Thyroid gland (tissue), 4 donors: Measurements from ENCODE around the gene SHQ1. TPM values are rescaled to one million over a fixed set of nuclear protein-coding genes. Genes with fewer than 3 reads are reported as not detected.

Experiments used
- DNase-seq, 2 donors: peaks; one replicate each; pipeline ENCODE4 v3.0.0-alpha.2; 2019
- H3K27ac ChIP-seq, 3 donors: fragments of 200-600 bp; sonication (generic); 1 replicate in 2 of 3; 2 replicates in 1 of 3; pipeline ENCODE4 v1.5.1; 2016 to 2019; ENCODE audit warnings: mild to moderate bottlenecking in 1 of 3, moderate library complexity in 1 of 3
- H3K27me3 ChIP-seq: fragments of 200-600 bp; sonication (generic); one replicate; pipeline ENCODE4 v1.5.1; 2019
- H3K36me3 ChIP-seq, 2 donors: fragments of 200-600 bp; sonication (generic); one replicate each; pipeline ENCODE4 v1.5.1; 2016 to 2019
- H3K4me1 ChIP-seq, 2 donors: fragments of 200-600 bp; sonication (generic); one replicate each; pipeline ENCODE4 v1.5.1; 2017 to 2019
- H3K4me3 ChIP-seq, 3 donors: fragments of 200-600 bp; sonication (generic); replicated peaks in 1 of 3; 1 replicate in 2 of 3; 2 replicates in 1 of 3; pipeline ENCODE4 v1.5.1; 2016; ENCODE audit warnings: mild to moderate bottlenecking in 1 of 3
- H3K9me3 ChIP-seq: fragments of 200-600 bp; sonication (generic); one replicate; pipeline ENCODE4 v1.5.1; 2017
- POLR2A ChIP-seq, 2 donors: fragments of 450-650 bp; IDR thresholded peaks; one replicate each; pipeline ENCODE4 v1.6.1; 2017; ENCODE audit warnings: antibody characterized with exemption in 2 of 2, mild to moderate bottlenecking in 2 of 2, moderate library complexity in 1 of 2
- WGBS, 2 donors: methylation state at CpG; one replicate each; pipeline ENCODE4 v1.1.5; 2017; 5-methylcytosine and 5-hydroxymethylcytosine counted together
- intact Hi-C: fragments of 100-400 bp; cut with DNase I; formaldehyde crosslinking; loops from one replicate; pipeline ENCODE4 v1.15.1; 2023
- total RNA-seq, 4 donors: library from RNA; depleted of rRNA; stranded (reverse); fragments of >200 nt; gene quantifications; one replicate each; pipeline ENCODE4 v1.2.3, GENCODE V29; 2016
- TF ChIP-seq, protein P1 (sequence below), 6 experiments: fragments of 200-600 bp in 3 of 6; fragments of 450-650 bp in 3 of 6; sonication (generic) in 3 of 6; IDR thresholded peaks; one replicate each; pipeline ENCODE4 v1.5.1; 2016 to 2019; ENCODE audit warnings: antibody characterized with exemption in 6 of 6, mild to moderate bottlenecking in 2 of 6, inconsistent platforms in 1 of 6, moderate library complexity in 1 of 6

The SHQ1 gene
- 10 to 100 TPM; 17.7 to 33.7 (median 26.3) TPM for total RNA-seq

DNA sequence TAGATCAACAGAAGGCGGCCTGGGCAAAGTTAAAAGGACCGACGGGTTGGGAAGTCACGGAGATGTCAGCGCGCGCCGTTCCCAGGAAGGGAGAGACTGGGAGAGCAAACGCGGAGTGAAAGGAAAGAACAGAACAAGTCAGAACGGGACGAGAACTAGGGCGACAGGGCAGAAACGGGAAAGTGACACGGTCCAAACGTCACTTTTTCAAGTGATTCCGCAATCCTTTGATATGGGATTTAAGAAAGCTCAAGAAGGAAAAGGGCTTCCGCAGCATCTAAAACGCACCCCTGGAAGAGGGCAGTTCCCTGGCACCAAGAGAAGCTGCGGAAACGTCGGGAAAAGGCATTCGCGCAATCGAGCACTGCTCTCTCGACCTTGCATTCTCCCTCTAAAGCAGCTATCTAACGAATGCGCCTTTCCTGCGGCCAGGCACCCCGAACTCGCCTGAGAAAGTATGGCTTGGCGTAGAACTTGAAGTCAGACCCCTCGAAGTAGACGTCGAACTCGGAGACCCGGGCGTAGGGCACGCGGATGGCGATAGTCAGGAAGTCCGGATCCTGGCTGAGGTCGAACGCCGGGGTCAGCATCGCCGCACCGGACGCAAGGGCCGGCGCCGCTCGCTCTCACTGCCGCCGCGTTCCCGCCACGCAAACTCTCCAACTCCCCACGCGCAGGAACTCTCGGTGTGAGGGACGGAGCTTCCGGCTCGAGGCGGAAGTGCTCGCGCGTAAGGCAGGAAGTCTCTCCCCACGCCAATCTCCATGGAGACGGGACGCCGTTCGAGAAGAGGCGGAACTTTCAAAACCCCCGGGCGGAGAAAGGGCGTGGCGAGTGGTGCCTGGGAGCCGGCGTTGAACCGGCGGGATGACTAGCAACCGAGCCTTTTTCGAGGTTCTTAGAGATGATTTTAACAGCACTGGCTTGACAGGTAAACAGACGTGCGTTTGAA is at the start of gene SHQ1:
Gene SHQ1 (minus strand): TSS at position 695 of the 952 bp plus-strand sequence. CDS start 105 bp downstream, at position 590.
- H3K36me3 ChIP-seq = no peaks in the 10 kb centered on the region
- TF ChIP-seq POLR2A (IDR thresholded peaks at IDR 0.05) = peak in 1 of 2 donors; percentile 73
- TF ChIP-seq, protein P1, sequence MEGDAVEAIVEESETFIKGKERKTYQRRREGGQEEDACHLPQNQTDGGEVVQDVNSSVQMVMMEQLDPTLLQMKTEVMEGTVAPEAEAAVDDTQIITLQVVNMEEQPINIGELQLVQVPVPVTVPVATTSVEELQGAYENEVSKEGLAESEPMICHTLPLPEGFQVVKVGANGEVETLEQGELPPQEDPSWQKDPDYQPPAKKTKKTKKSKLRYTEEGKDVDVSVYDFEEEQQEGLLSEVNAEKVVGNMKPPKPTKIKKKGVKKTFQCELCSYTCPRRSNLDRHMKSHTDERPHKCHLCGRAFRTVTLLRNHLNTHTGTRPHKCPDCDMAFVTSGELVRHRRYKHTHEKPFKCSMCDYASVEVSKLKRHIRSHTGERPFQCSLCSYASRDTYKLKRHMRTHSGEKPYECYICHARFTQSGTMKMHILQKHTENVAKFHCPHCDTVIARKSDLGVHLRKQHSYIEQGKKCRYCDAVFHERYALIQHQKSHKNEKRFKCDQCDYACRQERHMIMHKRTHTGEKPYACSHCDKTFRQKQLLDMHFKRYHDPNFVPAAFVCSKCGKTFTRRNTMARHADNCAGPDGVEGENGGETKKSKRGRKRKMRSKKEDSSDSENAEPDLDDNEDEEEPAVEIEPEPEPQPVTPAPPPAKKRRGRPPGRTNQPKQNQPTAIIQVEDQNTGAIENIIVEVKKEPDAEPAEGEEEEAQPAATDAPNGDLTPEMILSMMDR (IDR thresholded peaks at IDR 0.05) = no peak
- intact Hi-C loops = no loop called here
- WGBS, 2 donors = 0 to 1% methylated on average over 60 to 67 of the region's 86 CpGs
- peak within 1 kb of the TSS; percentile 13 to 82 (median 79) for H3K4me3 ChIP-seq
- peaks cover 13 to 20% of the 10 kb centered on the region in 2 donors for H3K4me1 ChIP-seq
- no peaks in the 10 kb centered on the region for H3K9me3 ChIP-seq
- DNase-seq = peak; percentile 96 to 97
- no peaks in the 10 kb centered on the region for H3K27me3 ChIP-seq
- H3K27ac ChIP-seq = peak within 1 kb of the TSS in 2 of 3 donors; percentile 52 to 74

DNA sequence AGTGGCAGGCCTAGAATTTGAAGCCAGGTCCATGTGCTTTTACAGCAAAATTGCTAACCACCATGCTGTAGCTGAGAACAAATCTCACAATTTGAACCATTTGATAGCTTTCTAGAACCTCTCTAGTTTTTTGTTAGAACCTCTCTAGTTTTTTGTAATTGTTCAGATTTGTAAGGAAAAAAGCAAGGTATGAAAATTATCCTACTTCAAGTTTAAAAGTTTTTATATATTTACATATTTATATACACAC is 49.4 kb upstream of the SHQ1 start:
- Histone ChIP-seq H3K27me3 (no peaks in the 10 kb centered on the region), H3K27ac (no peak overlapping the region), H3K9me3 (no peaks in the 10 kb centered on the region), H3K4me1 (no peaks in the 10 kb centered on the region), H3K36me3 (no peaks in the 10 kb centered on the region), H3K4me3 (no peak overlapping the region)
- no peak for TF ChIP-seq POLR2A (IDR thresholded peaks at IDR 0.05)
- TF ChIP-seq, protein P1 (IDR thresholded peaks at IDR 0.05) = no peak
- DNase-seq = no peak
- intact Hi-C loops = no loop called here

DNA sequence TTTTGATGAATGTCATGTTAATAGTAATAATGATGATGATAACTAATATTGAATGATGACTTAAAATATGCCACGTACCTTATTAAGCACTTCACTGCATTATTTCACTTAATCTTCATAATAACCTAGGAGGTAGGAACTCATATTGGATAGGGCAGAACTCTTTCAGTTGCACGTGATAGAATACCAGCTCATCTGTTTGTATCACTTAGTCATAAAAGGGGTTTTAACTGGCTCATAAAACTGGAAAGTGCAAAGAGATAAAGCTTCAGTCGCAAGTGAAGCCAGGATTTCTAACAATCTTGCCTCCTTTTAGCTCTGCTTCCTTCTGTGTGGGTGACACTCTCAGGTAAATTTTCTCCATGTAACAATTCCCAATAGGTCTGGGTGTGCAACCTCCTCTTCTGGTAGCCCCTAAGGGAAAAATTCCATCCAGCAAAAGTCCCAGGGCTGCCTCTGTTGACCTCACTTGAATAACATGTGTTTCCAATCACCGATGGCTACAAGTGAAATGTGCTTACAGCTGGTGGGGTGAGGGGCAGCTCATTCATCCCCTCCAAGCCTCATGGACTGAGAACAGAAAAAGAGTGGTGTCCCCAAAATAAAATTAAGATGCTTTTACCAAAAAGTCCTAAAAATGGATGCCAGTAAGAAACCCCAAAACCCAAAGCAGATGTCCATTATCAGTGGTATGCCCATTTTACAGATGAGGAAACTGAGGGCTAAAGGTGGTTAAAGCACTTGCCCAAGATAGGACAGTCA is 48.9 kb upstream of the SHQ1 start:
- DNase-seq = no peak
- Histone ChIP-seq H3K9me3 (no peaks in the 10 kb centered on the region), H3K4me1 (peaks cover 0 to 5% of the 10 kb centered on the region in 2 donors), H3K4me3 (no peak overlapping the region), H3K27me3 (no peaks in the 10 kb centered on the region), H3K36me3 (no peaks in the 10 kb centered on the region), H3K27ac (no peak overlapping the region)
- WGBS, 2 donors = 81 to 91% methylated on average over 4 of the region's 4 CpGs
- intact Hi-C loops = no loop called here
- TF ChIP-seq, protein P1 (IDR thresholded peaks at IDR 0.05) = no peak
- TF ChIP-seq POLR2A (IDR thresholded peaks at IDR 0.05) = no peak

DNA sequence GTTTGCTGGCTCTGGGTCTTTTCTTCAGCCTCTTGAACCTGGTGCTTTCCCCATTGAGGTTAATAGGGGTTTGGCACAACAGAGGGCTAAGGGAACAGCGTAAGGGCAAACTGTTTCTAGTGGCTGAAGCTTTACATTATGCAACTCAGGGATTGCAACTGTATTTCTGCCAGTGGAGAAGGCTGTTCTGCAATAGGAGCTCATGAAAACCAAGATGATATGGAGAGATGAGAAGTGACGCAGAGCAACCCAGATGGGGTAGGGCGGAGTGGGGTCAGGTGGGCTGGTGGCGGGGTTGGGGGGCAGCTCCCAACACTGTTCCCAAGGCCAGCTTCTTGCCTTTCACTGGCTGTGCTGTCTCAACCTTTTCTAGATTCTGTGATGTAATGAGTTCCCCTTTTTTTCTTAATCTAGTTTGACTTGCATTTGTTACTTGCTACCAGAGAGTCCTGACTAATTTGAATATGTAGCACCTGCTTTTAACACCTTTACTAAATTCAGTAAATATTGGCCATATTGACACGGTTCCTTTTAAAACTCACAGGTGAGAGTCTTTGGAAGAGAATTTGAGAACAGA is 46.8 kb upstream of the SHQ1 start:
- no peaks in the 10 kb centered on the region for H3K27me3 ChIP-seq
- 93 to 96% methylated on average over 5 of the region's 5 CpGs for WGBS, 2 donors
- TF ChIP-seq, protein P1 (IDR thresholded peaks at IDR 0.05) = no peak
- no peak for TF ChIP-seq POLR2A (IDR thresholded peaks at IDR 0.05)
- H3K4me1 ChIP-seq = peaks cover 9 to 26% of the 10 kb centered on the region in 2 donors
- no peak overlapping the region for H3K4me3 ChIP-seq
- H3K36me3 ChIP-seq = no peaks in the 10 kb centered on the region
- DNase-seq = no peak
- intact Hi-C loops = no loop called here
- H3K9me3 ChIP-seq = no peaks in the 10 kb centered on the region
- no peak overlapping the region for H3K27ac ChIP-seq
